ENCODE data around the gene AIG1.
"Not testable (repeated sequence)": the region's sequence is repeated elsewhere in the genome, so short reads cannot be mapped to it uniquely, and the experiment has no call there.

The AIG1 gene

GRCh38 chr6:143301188-143301587 is 240.5 kb downstream of the AIG1 start:
- TF ChIP-seq CTCF (IDR thresholded peaks at IDR 0.05; ENCODE audit: borderline replicate concordance, control extremely low read depth, extremely low read depth, insufficient read depth, missing control alignments): no peak
- DNase-seq (ENCODE audit: low spot score): no peak
- in situ Hi-C loops (cut with MboI; ENCODE audit: low sequenced_read_pairs, unreplicated experiment): no loop called here

GRCh38 chr6:143307760-143308159 is 247.1 kb downstream of the AIG1 start:
- DNase-seq (ENCODE audit: low spot score); in situ Hi-C loops (cut with MboI; ENCODE audit: low sequenced_read_pairs, unreplicated experiment): not testable (repeated sequence)

GRCh38 chr6:143313163-143313562 is 252.5 kb downstream of the AIG1 start:
- in situ Hi-C loops (cut with MboI; ENCODE audit: low sequenced_read_pairs, unreplicated experiment): no loop called here
- no peak for DNase-seq (ENCODE audit: low spot score)
- no peak for TF ChIP-seq CTCF (IDR thresholded peaks at IDR 0.05; ENCODE audit: borderline replicate concordance, control extremely low read depth, extremely low read depth, insufficient read depth, missing control alignments)

GRCh38 chr6:143321491-143322086 is 260.9 kb downstream of the AIG1 start:
- TF ChIP-seq CTCF (IDR thresholded peaks at IDR 0.05; ENCODE audit: borderline replicate concordance, control extremely low read depth, extremely low read depth, insufficient read depth, missing control alignments): no peak
- in situ Hi-C loops (cut with MboI; ENCODE audit: low sequenced_read_pairs, unreplicated experiment): no loop called here
- DNase-seq (ENCODE audit: low spot score): no peak

- TF ChIP-seq CTCF (IDR thresholded peaks at IDR 0.05; ENCODE audit: borderline replicate concordance, control extremely low read depth, extremely low read depth, insufficient read depth, missing control alignments): no peak
- in situ Hi-C loops (cut with MboI; ENCODE audit: low sequenced_read_pairs, unreplicated experiment): no loop called here
- no peak for DNase-seq (ENCODE audit: low spot score)
Observed at GRCh38 chr6:143322386-143322785, 261.7 kb downstream of the AIG1 start.

- DNase-seq (ENCODE audit: low spot score): no peak
- no peak for TF ChIP-seq CTCF (IDR thresholded peaks at IDR 0.05; ENCODE audit: borderline replicate concordance, control extremely low read depth, extremely low read depth, insufficient read depth, missing control alignments)
- in situ Hi-C loops (cut with MboI; ENCODE audit: low sequenced_read_pairs, unreplicated experiment): no loop called here
Observed at GRCh38 chr6:143323729-143324470, 263.2 kb downstream of the AIG1 start.

GRCh38 chr6:143325379-143326140 is 264.9 kb downstream of the AIG1 start:
- no peak for TF ChIP-seq CTCF (IDR thresholded peaks at IDR 0.05; ENCODE audit: borderline replicate concordance, control extremely low read depth, extremely low read depth, insufficient read depth, missing control alignments)
- in situ Hi-C loops (cut with MboI; ENCODE audit: low sequenced_read_pairs, unreplicated experiment): no loop called here
- no peak for DNase-seq (ENCODE audit: low spot score)
